ENCODE measurements around the gene CDC34.
A peak's percentile ranks its signal among the peaks of the same experiment; 100 is the strongest.

CDC34 gene

DNA sequence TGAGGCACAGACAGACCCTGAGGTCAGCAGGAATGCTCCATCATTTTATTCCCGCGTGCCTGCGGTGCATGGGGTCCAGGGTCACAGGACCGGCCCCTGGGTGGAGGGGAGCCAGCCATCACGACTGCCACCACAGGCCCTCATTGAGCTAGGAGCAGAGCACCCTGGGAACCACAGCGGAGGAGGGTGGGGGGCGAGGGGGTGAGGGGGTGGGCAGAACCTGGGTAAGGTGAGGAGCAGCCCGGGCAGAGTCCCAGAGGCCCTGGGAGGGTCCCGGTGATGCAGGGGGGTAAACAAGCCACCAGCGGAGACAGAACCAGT, 36.5 kb upstream of the CDC34 start:
- TF ChIP-seq CTCF (IDR thresholded peaks at IDR 0.05) = no peak

GRCh38 chr19:495402-496111, 36.0 kb upstream of the CDC34 start:
- TF ChIP-seq CTCF (IDR thresholded peaks at IDR 0.05) = peak; percentile 47

GRCh38 chr19:496112-496665, 35.4 kb upstream of the CDC34 start, which contains the start of gene MADCAM1:
MADCAM1 (plus strand) TSS chr19:496486; CDS start chr19:496500, 14 bp downstream.
- no peak for TF ChIP-seq CTCF (IDR thresholded peaks at IDR 0.05)

- no peak for TF ChIP-seq CTCF (IDR thresholded peaks at IDR 0.05)
These were observed 34.6 kb upstream of the CDC34 start for GRCh38 chr19:496986-497385.

DNA sequence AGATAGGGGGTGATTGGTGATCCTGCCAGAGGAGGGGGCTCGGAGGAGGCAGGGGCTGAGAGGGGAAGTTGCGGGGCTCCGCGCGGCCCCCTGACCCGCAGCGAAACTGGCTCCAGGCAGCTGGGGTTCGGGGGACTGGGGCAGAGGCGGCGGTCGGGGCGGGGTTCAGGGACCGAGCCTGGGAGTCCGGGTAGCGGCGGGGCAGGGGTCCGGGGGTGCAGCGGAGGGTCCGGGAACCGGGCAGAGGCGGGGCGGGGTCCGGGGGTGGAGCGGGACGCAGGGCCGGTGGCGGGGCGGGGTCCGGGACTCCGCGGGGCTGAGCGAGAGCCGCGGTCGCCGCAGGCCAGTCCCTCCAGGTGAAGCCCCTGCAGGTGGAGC, 34.1 kb upstream of the CDC34 start:
- TF ChIP-seq CTCF (IDR thresholded peaks at IDR 0.05) = no peak

- TF ChIP-seq CTCF (IDR thresholded peaks at IDR 0.05) = no peak
These were observed 33.6 kb upstream of the CDC34 start for GRCh38 chr19:497869-498510.

GRCh38 chr19:498511-498891, 33.1 kb upstream of the CDC34 start:
- no peak for TF ChIP-seq CTCF (IDR thresholded peaks at IDR 0.05)
